Right ventricle myocardium inferior (tissue), 1 donor: ENCODE data around the gene HAT1. TPM values are rescaled to one million over a fixed set of nuclear protein-coding genes. Genes with fewer than 3 reads are reported as not detected.

Experiments
- ATAC-seq: fragments of 200-7000 bp; cut with Tn5 transposase; one replicate; pipeline ENCODE4 v1.9.1; 2020; ENCODE audit warnings: mild to moderate bottlenecking, moderate library complexity
- DNase-seq: peaks from one replicate; pipeline ENCODE4 v3.0.0; 2021; ENCODE audit errors: missing footprints
- intact Hi-C: fragments of 100-400 bp; cut with DNase I; formaldehyde crosslinking; loops from one replicate; pipeline ENCODE4 v1.11.0; 2022
- total RNA-seq: library from RNA; stranded (reverse); fragmentation: NEBNext Ultra II Directional; extraction: Animal tissue kit (Norgen Biotek cat#: 25700); gene quantifications from one replicate; pipeline ENCODE4 v1.2.1, GENCODE V29; 2021
- donor health status: DM: no; HTN: yes; CAD: no; lungs with severe emphysema.

The HAT1 gene
- total RNA-seq, 1 donor from 2014 or later = 34.8 TPM

DNA sequence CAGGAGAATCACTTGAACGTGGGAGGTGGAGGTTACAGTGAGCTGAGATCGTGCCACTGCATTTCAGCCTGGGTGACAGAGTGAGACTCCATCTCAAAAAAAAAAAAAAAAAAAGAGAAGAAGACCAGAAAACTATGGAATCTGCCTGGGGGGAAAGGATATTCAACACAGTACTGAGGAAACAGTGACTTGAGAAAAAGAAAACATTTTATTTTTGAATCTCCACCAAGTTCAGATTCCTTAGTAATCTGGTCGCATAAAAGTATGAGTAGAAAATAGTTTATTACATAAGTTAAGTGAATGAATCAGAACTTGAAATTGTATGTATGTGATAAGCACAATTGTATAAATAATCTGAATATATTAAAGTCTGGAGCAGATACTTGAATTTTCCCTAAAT is 13.0 kb upstream of the HAT1 start:
- intact Hi-C loops = no loop called here
- ATAC-seq = no peak

GRCh38 chr2:171910494-171910893 is 11.8 kb upstream of the HAT1 start:
- no peak for DNase-seq
- no peak for ATAC-seq
- intact Hi-C loops = no loop called here

More for the DNA sequence above, 13.0 kb upstream of the HAT1 start:
- DNase-seq = no peak

GRCh38 chr2:171913517-171913916 is 8.7 kb upstream of the HAT1 start:
- DNase-seq (no peak), ATAC-seq (no peak)
- intact Hi-C loops = no loop called here

GRCh38 chr2:171919453-171919852 is 2.8 kb upstream of the HAT1 start:
- DNase-seq (no peak), ATAC-seq (no peak)
- intact Hi-C loops = no loop called here

- ATAC-seq (no peak), DNase-seq (no peak)
- intact Hi-C loops = no loop called here
Observed at GRCh38 chr2:171921970-171922229, 361 bp upstream of the HAT1 start.

DNA sequence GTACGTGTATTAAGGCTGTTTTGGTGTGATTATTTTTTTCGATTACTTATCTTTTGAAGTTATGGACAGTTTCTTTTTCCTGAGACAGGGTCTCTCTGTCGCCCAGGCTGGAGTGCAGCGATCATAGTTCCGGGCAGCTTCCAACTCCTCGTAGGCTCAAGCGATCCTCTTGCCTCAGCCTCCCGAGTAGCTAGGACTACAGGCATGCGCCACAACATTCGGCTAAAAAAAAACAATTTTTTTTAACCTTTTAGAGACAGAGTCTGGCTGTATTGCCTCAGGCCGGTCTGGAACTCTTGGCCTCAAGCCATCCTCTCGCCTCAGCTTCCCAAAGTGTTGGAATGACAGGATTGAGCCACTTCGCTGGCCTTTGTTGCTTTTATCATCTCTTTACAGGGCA is 945 bp downstream of the HAT1 start:
- intact Hi-C loops = no loop called here
- no peak for ATAC-seq
- DNase-seq = no peak

DNA sequence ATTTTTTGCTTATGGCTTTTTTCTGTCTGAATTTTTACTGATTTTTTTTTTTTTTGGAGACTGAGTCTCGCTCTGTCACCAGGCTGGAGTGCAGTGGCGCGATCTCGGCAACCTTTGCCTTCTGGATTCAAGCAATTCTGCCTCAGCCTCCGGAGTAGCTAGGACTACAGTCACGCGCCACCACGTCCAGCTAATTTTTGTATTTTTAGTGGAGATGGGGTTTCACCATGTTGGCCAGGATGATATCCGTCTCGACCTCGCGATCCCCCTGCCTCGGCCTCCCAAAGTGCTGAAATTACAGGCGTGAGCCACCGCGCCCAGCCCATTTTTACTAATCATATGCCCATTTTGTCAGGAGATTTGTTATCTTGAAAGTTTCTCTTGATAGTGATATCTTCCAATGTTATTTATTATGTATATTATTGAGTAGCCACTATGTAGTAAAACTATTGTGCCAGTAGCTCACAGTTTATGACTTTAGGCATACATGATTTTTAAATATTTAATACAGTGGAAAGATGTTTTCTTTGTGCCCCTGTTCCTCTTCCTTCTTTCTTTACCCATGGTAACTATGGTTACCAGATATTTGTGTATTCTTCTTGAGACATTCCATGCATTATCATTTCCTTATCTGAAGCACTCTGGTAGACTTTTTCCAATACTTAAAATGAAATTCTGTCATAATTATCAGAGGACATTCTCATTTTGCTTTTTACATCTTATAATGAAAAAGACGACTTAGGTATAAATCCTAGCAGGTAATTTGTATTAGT is 2.1 kb downstream of the HAT1 start:
- intact Hi-C loops = no loop called here
- no peak for DNase-seq
- no peak for ATAC-seq

GRCh38 chr2:171930385-171930784 is 8.1 kb downstream of the HAT1 start:
- ATAC-seq (no peak), DNase-seq (no peak)
- intact Hi-C loops = no loop called here

DNA sequence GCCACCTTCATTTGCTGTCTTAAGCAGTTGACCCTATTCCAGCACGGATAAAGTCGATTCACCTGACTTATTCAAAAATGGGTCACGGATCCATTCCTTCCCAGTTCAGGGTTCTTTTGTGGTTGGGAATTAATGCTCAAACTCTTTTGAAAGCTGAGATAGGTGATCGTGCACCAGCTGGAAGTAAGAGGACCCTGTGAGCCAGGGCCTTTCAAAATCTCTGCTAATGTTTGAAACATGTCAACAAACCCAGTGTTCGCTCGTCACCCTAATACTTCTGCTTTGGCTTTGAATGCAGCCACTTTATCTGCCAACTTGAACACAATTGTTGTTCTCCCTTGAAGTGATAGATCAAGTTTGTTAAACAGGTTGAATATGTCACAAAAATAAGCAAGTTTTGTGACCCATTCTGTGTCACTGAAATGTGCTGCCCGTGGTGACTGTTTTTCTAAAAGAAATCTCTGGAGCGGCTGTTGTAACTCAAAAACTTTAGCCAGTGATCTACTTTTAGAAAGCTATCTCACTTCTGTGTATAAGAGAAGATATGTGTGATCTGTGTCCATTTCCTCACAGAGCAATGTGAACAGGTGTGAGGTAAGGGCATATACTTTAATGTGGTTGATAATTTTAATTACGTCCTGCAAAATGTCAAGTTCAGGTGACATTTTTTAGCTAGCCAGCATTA is 16.9 kb downstream of the HAT1 start:
- DNase-seq (no peak), ATAC-seq (no peak)
- intact Hi-C loops = no loop called here

DNA sequence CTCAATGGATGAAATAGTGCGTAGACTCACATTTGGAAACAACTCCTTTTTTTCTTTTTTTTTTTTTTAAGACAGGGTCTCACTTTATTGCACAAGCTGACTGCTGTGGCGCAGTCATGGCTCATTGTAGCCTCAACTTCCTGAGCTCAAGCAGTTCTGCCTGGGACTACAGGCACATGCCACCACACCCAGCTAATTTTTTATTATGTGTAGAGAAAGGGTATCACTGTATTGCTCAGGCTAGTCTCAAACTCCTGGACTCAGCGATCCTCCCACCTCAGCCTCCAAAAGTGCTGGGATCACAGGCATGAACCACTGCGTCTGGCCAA is 17.4 kb downstream of the HAT1 start:
- no peak for ATAC-seq
- intact Hi-C loops = no loop called here

GRCh38 chr2:171941316-171941699 is 19.0 kb downstream of the HAT1 start:
- intact Hi-C loops = no loop called here
- DNase-seq (no peak), ATAC-seq (no peak)

More for the DNA sequence above, 17.4 kb downstream of the HAT1 start:
- DNase-seq = no peak

GRCh38 chr2:171943869-171944268 is 21.6 kb downstream of the HAT1 start:
- DNase-seq = no peak
- no peak for ATAC-seq
- intact Hi-C loops = no loop called here

DNA sequence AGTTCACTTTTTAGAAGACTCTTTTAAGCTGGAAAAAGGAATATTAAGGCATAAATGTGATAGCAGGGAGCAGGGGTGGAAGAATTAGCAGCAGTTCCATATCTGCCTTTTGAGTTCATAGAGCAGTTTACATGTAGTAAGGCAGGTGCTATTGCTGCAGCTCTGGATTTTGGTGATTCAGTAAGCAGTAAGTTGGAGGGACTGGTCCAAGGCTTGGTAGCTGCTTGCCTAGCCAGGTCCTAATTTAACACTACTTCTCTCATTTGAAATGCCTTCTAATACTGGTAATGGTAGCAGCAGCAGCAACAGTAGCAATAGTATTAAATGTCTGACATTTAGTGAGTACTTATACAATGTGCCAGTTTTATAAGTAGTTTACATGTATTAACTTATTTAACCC is 30.0 kb downstream of the HAT1 start:
- no peak for DNase-seq
- intact Hi-C loops = no loop called here
- no peak for ATAC-seq

- intact Hi-C loops = no loop called here
Observed at GRCh38 chr2:171952748-171953147, 30.5 kb downstream of the HAT1 start.

GRCh38 chr2:171956135-171956825 is 34.0 kb downstream of the HAT1 start:
- intact Hi-C loops = no loop called here
- ATAC-seq (peak; percentile 53), DNase-seq (no peak)

More at GRCh38 chr2:171952748-171953147, 30.5 kb downstream of the HAT1 start:
- ATAC-seq = no peak
- no peak for DNase-seq

DNA sequence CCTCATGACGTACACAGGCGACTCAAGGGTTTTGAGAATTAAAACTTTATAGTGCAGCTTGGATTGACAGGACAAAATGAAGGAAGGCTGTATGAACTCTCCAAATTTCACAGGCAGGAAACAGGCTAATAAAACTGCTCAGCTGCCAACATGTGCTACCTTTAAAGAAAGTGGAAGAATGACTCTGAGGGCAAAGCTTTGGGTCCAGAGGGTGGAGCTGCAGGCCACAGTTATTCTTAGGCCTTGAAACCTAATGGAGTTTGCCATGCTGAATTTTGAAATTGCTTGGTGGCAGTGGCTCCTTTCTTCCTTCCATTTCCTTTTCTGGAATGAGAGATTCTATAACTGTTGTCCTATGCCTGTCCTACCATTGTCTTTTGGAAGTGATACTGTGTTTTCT is 34.8 kb downstream of the HAT1 start:
- intact Hi-C loops = no loop called here
- no peak for DNase-seq
- no peak for ATAC-seq

DNA sequence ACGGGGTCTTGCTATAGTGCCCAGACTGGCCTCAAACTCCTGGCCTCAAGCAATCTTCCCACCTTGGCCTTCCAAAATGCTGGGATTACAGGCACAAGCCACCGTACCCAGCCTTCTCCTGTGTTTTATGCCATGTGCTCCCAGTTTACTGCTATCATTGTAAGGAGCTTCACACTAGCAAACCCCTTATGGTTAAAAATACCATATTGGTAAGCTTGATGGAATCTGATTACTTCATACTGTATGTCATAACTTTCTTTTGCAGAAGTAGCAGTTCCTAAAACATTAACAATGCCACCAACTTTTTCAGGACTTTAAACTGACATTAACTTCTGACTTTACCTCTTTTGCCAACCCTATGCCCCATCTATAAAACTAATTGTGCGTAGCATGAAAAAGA is 36.2 kb downstream of the HAT1 start:
- ATAC-seq = no peak
- intact Hi-C loops = no loop called here
- DNase-seq = no peak

- intact Hi-C loops = no loop called here
- ATAC-seq (peak; percentile 55), DNase-seq (no peak)
Observed at GRCh38 chr2:171959998-171960397, 37.7 kb downstream of the HAT1 start.

- ATAC-seq (no peak), DNase-seq (no peak)
- intact Hi-C loops = no loop called here
Observed at GRCh38 chr2:171960570-171960969, 38.3 kb downstream of the HAT1 start.

GRCh38 chr2:171963198-171963597 is 40.9 kb downstream of the HAT1 start:
- DNase-seq (no peak), ATAC-seq (no peak)
- intact Hi-C loops = no loop called here
